DMS53 (cell line): Measurements from ENCODE around the gene ATP1A4.
"Not testable (repeated sequence)": the region's sequence is repeated elsewhere in the genome, so short reads cannot be mapped to it uniquely, and the experiment has no call there.

Experiments
- DNase-seq: peaks from one replicate; lab custom pipeline; 2025; lab: John Stamatoyannopoulos, UW

ATP1A4 gene

GRCh38 chr1:160124705-160125478 lies 26.5 kb upstream of the ATP1A4 start:
- DNase-seq, result peak; percentile 54

- no peak for DNase-seq
These were observed 25.7 kb upstream of the ATP1A4 start for GRCh38 chr1:160125746-160126145.

GRCh38 chr1:160126342-160126741 lies 25.1 kb upstream of the ATP1A4 start:
- DNase-seq, result not testable (repeated sequence)

- DNase-seq, result no peak
These were observed 24.0 kb upstream of the ATP1A4 start for GRCh38 chr1:160127381-160127780.

- peak; percentile 24 for DNase-seq
These were observed 23.4 kb upstream of the ATP1A4 start for GRCh38 chr1:160127865-160128523.

GRCh38 chr1:160128636-160129035 lies 22.8 kb upstream of the ATP1A4 start:
- no peak for DNase-seq

GRCh38 chr1:160129046-160129445 lies 22.4 kb upstream of the ATP1A4 start:
- peak; percentile 35 for DNase-seq

GRCh38 chr1:160129558-160129957 lies 21.8 kb upstream of the ATP1A4 start:
- DNase-seq, result no peak

- no peak for DNase-seq
These were observed 21.4 kb upstream of the ATP1A4 start for GRCh38 chr1:160129966-160130365.

GRCh38 chr1:160130486-160130885 lies 20.9 kb upstream of the ATP1A4 start:
- no peak for DNase-seq

GRCh38 chr1:160130939-160131338 lies 20.5 kb upstream of the ATP1A4 start:
- peak; percentile 54 for DNase-seq

- DNase-seq, result no peak
These were observed 19.4 kb upstream of the ATP1A4 start for GRCh38 chr1:160131803-160132565.

- no peak for DNase-seq
These were observed 17.2 kb upstream of the ATP1A4 start for GRCh38 chr1:160133990-160134770.

- DNase-seq, result no peak
These were observed 16.4 kb upstream of the ATP1A4 start for GRCh38 chr1:160134791-160135572.

- peak; percentile 11 for DNase-seq
These were observed 15.1 kb upstream of the ATP1A4 start for GRCh38 chr1:160136121-160136925.

- no peak for DNase-seq
These were observed 14.5 kb upstream of the ATP1A4 start for GRCh38 chr1:160136926-160137200.

GRCh38 chr1:160137216-160137862 lies 14.1 kb upstream of the ATP1A4 start:
- no peak for DNase-seq

GRCh38 chr1:160139840-160140239 lies 11.6 kb upstream of the ATP1A4 start:
- DNase-seq, result no peak

GRCh38 chr1:160143695-160144094 lies 7.7 kb upstream of the ATP1A4 start:
- DNase-seq, result no peak

- no peak for DNase-seq
These were observed 6.5 kb upstream of the ATP1A4 start for GRCh38 chr1:160144921-160145320.
